GM23338 (cell line): ENCODE results near the gene PRR36. TPM values are rescaled to one million over a fixed set of nuclear protein-coding genes. Genes with fewer than 3 reads are reported as not detected.

ENCODE experiments used
- ATAC-seq: fragments of 200-7000 bp; cut with Tn5 transposase; 3 replicates; pipeline ENCODE4 v1.9.1; 2020
- DNase-seq: peaks from one replicate; pipeline ENCODE4 v3.0.0-alpha.2; 2015; ENCODE audit warnings: low spot score
- H2AFZ ChIP-seq: fragments of 200-600 bp; sonication (generic); 2 replicates; pipeline ENCODE4 v1.8.0; 2016; ENCODE audit warnings: antibody characterized with exemption, mild to moderate bottlenecking, moderate library complexity
- H3F3A ChIP-seq: fragments of 200-600 bp; sonication (generic); replicated peaks from 2 replicates; pipeline ENCODE4 v1.8.0; 2017; ENCODE audit warnings: antibody characterized with exemption, mixed run types, low read depth
- H3K27ac ChIP-seq: fragments of 200-600 bp; sonication (generic); 2 replicates; pipeline ENCODE4 v1.6.1; 2016; ENCODE audit warnings: low read depth
- H3K27me3 ChIP-seq: fragments of 200-600 bp; sonication (generic); 2 replicates; pipeline ENCODE4 v1.8.0; 2016; ENCODE audit warnings: mild to moderate bottlenecking, mixed run types, moderate library complexity; ENCODE audit not compliant: insufficient read depth
- H3K36me3 ChIP-seq: fragments of 200-600 bp; sonication (generic); 2 replicates; pipeline ENCODE4 v1.8.0; 2016; ENCODE audit warnings: mild to moderate bottlenecking; ENCODE audit not compliant: insufficient read depth
- H3K4me1 ChIP-seq: fragments of 200-600 bp; sonication (generic); 2 replicates; pipeline ENCODE4 v1.8.0; 2016; ENCODE audit warnings: mild to moderate bottlenecking, moderate library complexity; ENCODE audit not compliant: insufficient read depth
- H3K4me2 ChIP-seq: fragments of 200-600 bp; sonication (generic); 2 replicates; pipeline ENCODE4 v1.7.1; 2017; ENCODE audit warnings: mixed run types
- H3K4me3 ChIP-seq: fragments of 200-600 bp; sonication (generic); 2 replicates; pipeline ENCODE4 v1.6.1; 2016; ENCODE audit warnings: mixed run types
- H3K79me2 ChIP-seq: fragments of 200-600 bp; sonication (generic); replicated peaks from 2 replicates; pipeline ENCODE4 v1.8.0; 2017; ENCODE audit warnings: mild to moderate bottlenecking; ENCODE audit not compliant: insufficient read depth
- H3K9me2 ChIP-seq: fragments of 200-600 bp; sonication (generic); 2 replicates; pipeline ENCODE4 v1.8.0; 2017; ENCODE audit not compliant: insufficient read depth
- H4K20me1 ChIP-seq: fragments of 200-600 bp; sonication (generic); replicated peaks from 2 replicates; pipeline ENCODE4 v1.8.0; 2017; ENCODE audit warnings: mild to moderate bottlenecking; ENCODE audit not compliant: insufficient read depth
- H3K27ac Mint-ChIP-seq: 2 replicates; pipeline ENCODE4 v1.8.0; 2020; ENCODE audit warnings: inconsistent platforms, mild to moderate bottlenecking, moderate library complexity, mixed read lengths
- H3K27me3 Mint-ChIP-seq: 3 replicates; pipeline ENCODE4 v1.8.0; 2022; ENCODE audit warnings: low read depth, mild to moderate bottlenecking, moderate library complexity, mixed read lengths, inconsistent platforms; ENCODE audit not compliant: insufficient read depth, poor library complexity
- H3K36me3 Mint-ChIP-seq: 3 replicates; pipeline ENCODE4 v1.8.0; 2021; ENCODE audit warnings: low read depth, mild to moderate bottlenecking, inconsistent platforms, moderate library complexity, mixed read lengths
- H3K4me1 Mint-ChIP-seq: 3 replicates; pipeline ENCODE4 v1.8.0; 2020; ENCODE audit warnings: mild to moderate bottlenecking, inconsistent platforms, mixed read lengths
- H3K4me3 Mint-ChIP-seq: 3 replicates; pipeline ENCODE4 v1.8.0; 2021; ENCODE audit warnings: moderate library complexity, mild to moderate bottlenecking, inconsistent platforms, mixed read lengths
- H3K9me3 Mint-ChIP-seq: 3 replicates; pipeline ENCODE4 v1.8.0; 2020; ENCODE audit warnings: moderate library complexity, mild to moderate bottlenecking, inconsistent platforms, mixed read lengths
- CREB1 ChIP-seq: fragments of 250-450 bp; sonication (Bioruptor Pico); IDR thresholded peaks from 2 replicates; pipeline ENCODE4 v1.5.0; 2020; ENCODE audit warnings: low read depth, mild to moderate bottlenecking, moderate library complexity
- CTCF ChIP-seq, 2 experiments: fragments of 200-600 bp in 1 of 2; sonication (generic) in 1 of 2; conservative IDR thresholded peaks; 2 replicates each; pipeline versions ENCODE4 v1.5.1 to v1.6.1; 2016 to 2017; ENCODE audit warnings: antibody characterized with exemption in 2 of 2, low read depth in 2 of 2, mild to moderate bottlenecking in 2 of 2, moderate library complexity in 1 of 2
- EZH2 ChIP-seq: fragments of 200-600 bp; sonication (generic); IDR thresholded peaks from one replicate; pipeline ENCODE4 v1.8.0; 2017; ENCODE audit warnings: antibody characterized with exemption, mild to moderate bottlenecking, low read depth; ENCODE audit not compliant: unreplicated experiment
- JUNB ChIP-seq: IDR thresholded peaks from one replicate; pipeline ENCODE4 v1.6.1; 2016; ENCODE audit warnings: antibody characterized with exemption; ENCODE audit not compliant: unreplicated experiment
- NANOG ChIP-seq: IDR thresholded peaks from 2 replicates; pipeline ENCODE4 v1.6.1; 2016; ENCODE audit warnings: antibody characterized with exemption, borderline replicate concordance
- POLR2AphosphoS5 ChIP-seq: IDR thresholded peaks from 2 replicates; pipeline ENCODE4 v1.6.1; 2016; ENCODE audit warnings: antibody characterized with exemption, low read depth
- REST ChIP-seq: IDR thresholded peaks from one replicate; pipeline ENCODE4 v1.6.1; 2018; ENCODE audit warnings: antibody characterized with exemption; ENCODE audit not compliant: unreplicated experiment
- ZNF114 ChIP-seq: fragments of 250-450 bp; sonication (Bioruptor Pico); IDR thresholded peaks from 2 replicates; pipeline ENCODE4 v1.5.0; 2020; ENCODE audit warnings: mild to moderate bottlenecking, moderate library complexity
- ZNF331 ChIP-seq: fragments of 250-450 bp; sonication (Bioruptor Pico); IDR thresholded peaks from 2 replicates; pipeline ENCODE4 v1.5.0; 2020; ENCODE audit warnings: low read depth, mild to moderate bottlenecking, moderate library complexity
- ZNF462 ChIP-seq: fragments of 250-450 bp; sonication (Bioruptor Pico); IDR thresholded peaks from 2 replicates; pipeline ENCODE4 v1.5.0; 2020; ENCODE audit warnings: mild to moderate bottlenecking, moderate library complexity
- polyA plus RNA-seq: library from polyadenylated mRNA; unstranded; fragments of >200 nt; fragmentation: Nextera tagmentation; extraction: Ambion mirVana; gene quantifications from 2 replicates; pipeline ENCODE4 v1.2.1, GENCODE V29; 2016
- total RNA-seq: library from RNA; depleted of rRNA; stranded (reverse); fragments of >200 nt; shearing (Covaris generic); gene quantifications from 2 replicates; pipeline ENCODE4 v1.2.3, GENCODE V29; 2014

The PRR36 gene
- total and polyA plus RNA-seq, 2 experiments from 2014 or later = 17.6 to 17.9 TPM

- TF ChIP-seq ZNF462 (CRISPR knock-in tag) = no peak
Observed at GRCh38 chr19:7860714-7861618, 13.2 kb downstream of the PRR36 start (continued).

- DNase-seq = no peak
- no peak overlapping the region for H3K27ac Mint-ChIP-seq
- TF ChIP-seq ZNF331 (CRISPR knock-in tag) (no peak), NANOG (no peak), EZH2 (no peak), CTCF (conservative IDR thresholded peaks at IDR 0.05; ENCODE audit: low read depth in 2 of 2) (no peak), REST (no peak), ZNF114 (CRISPR knock-in tag) (no peak), CREB1 (CRISPR knock-in tag) (no peak), JUNB (no peak), POLR2AphosphoS5 (no peak)
Observed at GRCh38 chr19:7859831-7860713, 14.1 kb downstream of the PRR36 start.

More at GRCh38 chr19:7859831-7860713, 14.1 kb downstream of the PRR36 start:
- Mint-ChIP-seq H3K4me1 (peaks cover 32% of the 10 kb centered on the region), H3K9me3 (no peaks in the 10 kb centered on the region), H3K4me3 (no peak overlapping the region), H3K36me3 (no peaks in the 10 kb centered on the region), H3K27me3 (peaks cover 39% of the 10 kb centered on the region)
- H3K27ac ChIP-seq = no peak overlapping the region
- H3K4me1 ChIP-seq = peaks cover 30% of the 10 kb centered on the region
- no peaks in the 10 kb centered on the region for H3K36me3 ChIP-seq
- no peak for ATAC-seq
- no peaks in the 10 kb centered on the region for H4K20me1 ChIP-seq
- peak overlapping the region; percentile 38; the same call in 1 of the 2 replicates for H3K4me2 ChIP-seq
- H3K9me2 ChIP-seq = no peaks in the 10 kb centered on the region
- no peaks in the 10 kb centered on the region for H3K79me2 ChIP-seq
- H3K4me3 ChIP-seq = no peak overlapping the region
- peaks cover 34% of the 10 kb centered on the region for H3K27me3 ChIP-seq
- 0 out of 2 replicates have a peak, but pooled peaks cover 6% of the 10 kb centered on the region for H3F3A ChIP-seq
- no peak overlapping the region for H2AFZ ChIP-seq
